Stimulated activated CD8-positive, alpha-beta memory T cell treated with anti-CD3 and anti-CD28 coated beads, Interleukin-4, amount 100 ng/mL, for 48 hours (primary cell): ENCODE results near the gene ABO.
"Not testable (repeated sequence)": the region's sequence is repeated elsewhere in the genome, so short reads cannot be mapped to it uniquely, and the experiment has no call there.

Experiments used
- DNase-seq: peaks from one replicate; pipeline ENCODE4 v3.0.0-alpha.2; 2020

Gene ABO

GRCh38 chr9:133223159-133223756 lies 51.7 kb downstream of the ABO start:
- not testable (repeated sequence) for DNase-seq

- not testable (repeated sequence) for DNase-seq
Measured at GRCh38 chr9:133221994-133222393, 53.0 kb downstream of the ABO start.

- no peak for DNase-seq
Measured at GRCh38 chr9:133221177-133221809, 53.7 kb downstream of the ABO start.

GRCh38 chr9:133218049-133218975 lies 56.7 kb downstream of the ABO start:
- not testable (repeated sequence) for DNase-seq

- DNase-seq: not testable (repeated sequence)
Measured at GRCh38 chr9:133217333-133217988, 57.5 kb downstream of the ABO start.

GRCh38 chr9:133214276-133214675 lies 60.7 kb downstream of the ABO start:
- not testable (repeated sequence) for DNase-seq

- DNase-seq: no peak
Measured at GRCh38 chr9:133210609-133211008, 64.4 kb downstream of the ABO start.

- no peak for DNase-seq
Measured at GRCh38 chr9:133210202-133210532, 64.8 kb downstream of the ABO start.

GRCh38 chr9:133209327-133210201 lies 65.4 kb downstream of the ABO start:
- not testable (repeated sequence) for DNase-seq

GRCh38 chr9:133208880-133209300 lies 66.1 kb downstream of the ABO start, which contains the start of gene OBP2B:
TSS of gene OBP2B (minus strand) at chr9:133209250. CDS start at chr9:133209199, 51 bp downstream.
- not testable (repeated sequence) for DNase-seq

GRCh38 chr9:133208171-133208879 lies 66.7 kb downstream of the ABO start:
- not testable (repeated sequence) for DNase-seq

- no peak for DNase-seq
Measured at GRCh38 chr9:133207540-133208170, 67.3 kb downstream of the ABO start.

- no peak for DNase-seq
Measured at GRCh38 chr9:133207021-133207531, 67.9 kb downstream of the ABO start.

GRCh38 chr9:133205996-133206931 lies 68.7 kb downstream of the ABO start:
- DNase-seq: peak; percentile 3

- peak; percentile 3 for DNase-seq
Measured at GRCh38 chr9:133205481-133205887, 69.5 kb downstream of the ABO start.
